ENCODE results near the gene BCL2L1.
"Not testable (repeated sequence)": the region's sequence is repeated elsewhere in the genome, so short reads cannot be mapped to it uniquely, and the experiment has no call there.

The BCL2L1 gene

DNA sequence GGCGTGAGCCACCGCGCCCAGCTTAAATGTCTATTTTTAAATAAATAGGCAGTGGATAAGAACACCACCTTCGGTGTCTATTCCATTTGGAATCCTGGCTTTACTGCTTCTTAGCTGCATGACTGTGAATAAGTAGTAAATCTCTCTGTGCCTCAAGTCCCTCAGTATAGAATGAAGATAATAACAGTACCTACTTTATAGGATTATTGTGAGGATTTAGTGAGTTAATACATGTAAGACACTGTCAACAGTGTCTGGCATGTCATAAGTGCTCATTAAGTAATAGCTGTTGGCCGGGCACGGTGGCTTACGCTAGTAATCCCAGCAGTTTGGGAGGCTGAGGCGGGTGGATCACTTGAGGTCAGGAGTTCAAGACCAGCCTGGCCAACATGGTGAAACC lies 26.6 kb upstream of the BCL2L1 start:
- Histone ChIP-seq H3K4me2 (ENCODE audit: low read length) (no peak overlapping the region), H3K36me3 (ENCODE audit: insufficient read depth, low read length) (peaks cover 13% of the 10 kb centered on the region), H3K4me3 (ENCODE audit: low read length) (no peak overlapping the region), H3K9ac (ENCODE audit: low read depth, low read length) (no peak overlapping the region), H3K9me3 (replicated peaks; ENCODE audit: low read length) (no peaks in the 10 kb centered on the region), H3K27me3 (ENCODE audit: control insufficient read depth, insufficient read depth, low read length) (no peaks in the 10 kb centered on the region), H3K4me1 (ENCODE audit: control insufficient read depth, insufficient read depth, low read length) (peaks cover 40% of the 10 kb centered on the region)

DNA sequence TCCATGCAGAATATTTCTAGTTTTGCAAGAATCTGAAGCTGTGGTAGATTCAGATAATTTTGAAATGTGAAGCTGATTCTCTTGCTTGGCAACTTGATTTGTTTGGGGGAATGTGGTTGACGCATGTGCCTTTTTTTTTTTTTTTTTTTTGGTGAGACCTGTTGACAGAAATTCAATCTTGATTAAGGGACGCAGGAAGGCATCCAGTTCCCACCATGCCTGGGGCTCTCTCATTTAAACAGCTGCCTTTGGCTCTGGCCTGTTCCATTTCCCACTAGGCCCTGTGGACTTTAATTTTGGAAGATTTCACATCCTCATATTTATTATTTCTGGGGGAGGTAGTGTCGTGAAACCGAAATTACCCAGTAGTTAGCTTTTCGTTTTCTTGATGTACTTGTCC lies 25.0 kb upstream of the BCL2L1 start:
- Histone ChIP-seq H3K4me2 (ENCODE audit: low read length) (peak overlapping the region; percentile 71), H3K4me1 (ENCODE audit: control insufficient read depth, insufficient read depth, low read length) (peaks cover 38% of the 10 kb centered on the region), H3K9ac (ENCODE audit: low read depth, low read length) (peak overlapping the region; percentile 79), H3K27me3 (ENCODE audit: control insufficient read depth, insufficient read depth, low read length) (no peaks in the 10 kb centered on the region), H3K36me3 (ENCODE audit: insufficient read depth, low read length) (peaks cover 6% of the 10 kb centered on the region), H3K9me3 (replicated peaks; ENCODE audit: low read length) (no peaks in the 10 kb centered on the region), H3K4me3 (ENCODE audit: low read length) (no peak overlapping the region)

DNA sequence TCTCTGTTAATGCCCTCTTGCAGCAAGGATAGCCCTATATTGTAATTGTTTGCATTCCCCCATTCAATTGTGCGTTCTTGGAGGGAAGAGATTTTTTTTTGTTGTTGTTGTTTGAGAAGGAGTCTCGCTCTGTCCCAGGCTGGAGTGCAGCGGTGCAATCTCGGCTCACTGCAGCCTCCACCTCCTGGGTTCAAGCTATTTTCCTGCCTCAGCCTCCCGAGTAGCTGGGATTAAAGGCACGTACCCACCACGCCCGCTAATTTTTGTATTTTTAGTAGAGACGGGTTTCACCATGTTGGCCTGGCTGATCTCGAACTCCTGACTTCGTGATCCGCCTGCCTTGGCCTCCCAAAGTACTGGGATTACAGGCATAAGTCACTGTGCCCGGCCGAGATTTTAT lies 24.4 kb upstream of the BCL2L1 start:
- not testable (repeated sequence) for H3K36me3 ChIP-seq (ENCODE audit: insufficient read depth, low read length); H3K27me3 ChIP-seq (ENCODE audit: control insufficient read depth, insufficient read depth, low read length); H3K9me3 ChIP-seq (replicated peaks; ENCODE audit: low read length); H3K4me3 ChIP-seq (ENCODE audit: low read length); H3K9ac ChIP-seq (ENCODE audit: low read depth, low read length)
- Histone ChIP-seq H3K4me1 (ENCODE audit: control insufficient read depth, insufficient read depth, low read length) (peaks cover 38% of the 10 kb centered on the region), H3K4me2 (ENCODE audit: low read length) (peak overlapping the region; percentile 71)

DNA sequence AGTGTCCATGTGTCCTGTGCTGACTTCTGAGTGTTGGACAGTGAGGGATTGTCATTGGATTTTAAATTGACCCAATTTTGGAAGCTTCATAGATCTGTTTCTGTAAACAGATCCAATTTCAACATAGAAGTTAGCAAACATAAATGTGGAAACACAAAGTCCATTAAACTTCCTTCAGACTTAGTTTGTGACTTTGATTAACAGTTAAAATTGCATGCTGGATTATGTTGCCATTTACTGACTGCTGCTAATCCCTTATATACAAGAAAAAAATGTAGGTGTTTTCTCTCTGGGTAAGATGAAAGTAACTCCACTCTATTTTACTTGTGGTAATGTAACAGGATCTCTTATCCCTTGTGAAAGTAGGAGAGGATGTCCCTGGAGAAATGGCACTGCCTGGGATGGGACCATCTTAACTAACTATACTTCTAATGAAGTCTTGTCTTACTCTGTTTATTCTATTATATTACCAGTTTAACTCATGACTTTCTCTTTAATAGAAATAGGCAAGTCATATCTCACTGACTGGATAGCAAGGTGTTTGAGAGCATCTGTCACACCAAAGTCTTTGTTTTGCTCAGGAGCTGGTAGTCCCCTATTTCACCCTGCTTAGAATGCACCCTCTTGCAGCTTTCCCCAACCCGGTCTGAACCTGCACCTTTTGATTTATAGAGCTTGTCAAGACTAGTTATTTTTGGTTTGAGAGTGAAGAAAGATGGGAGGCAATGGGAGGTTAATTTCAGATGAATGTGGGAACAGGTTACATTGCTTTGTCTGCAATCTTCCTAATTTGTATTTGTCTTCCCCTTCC lies 23.6 kb upstream of the BCL2L1 start:
- H3K9ac ChIP-seq (ENCODE audit: low read depth, low read length) = no peak overlapping the region
- peaks cover 37% of the 10 kb centered on the region for H3K4me1 ChIP-seq (ENCODE audit: control insufficient read depth, insufficient read depth, low read length)
- no peak overlapping the region for H3K4me3 ChIP-seq (ENCODE audit: low read length)
- H3K36me3 ChIP-seq (ENCODE audit: insufficient read depth, low read length) = peaks cover 6% of the 10 kb centered on the region
- H3K4me2 ChIP-seq (ENCODE audit: low read length) = peak overlapping the region; percentile 37
- H3K9me3 ChIP-seq (replicated peaks; ENCODE audit: low read length) = no peaks in the 10 kb centered on the region
- no peaks in the 10 kb centered on the region for H3K27me3 ChIP-seq (ENCODE audit: control insufficient read depth, insufficient read depth, low read length)

DNA sequence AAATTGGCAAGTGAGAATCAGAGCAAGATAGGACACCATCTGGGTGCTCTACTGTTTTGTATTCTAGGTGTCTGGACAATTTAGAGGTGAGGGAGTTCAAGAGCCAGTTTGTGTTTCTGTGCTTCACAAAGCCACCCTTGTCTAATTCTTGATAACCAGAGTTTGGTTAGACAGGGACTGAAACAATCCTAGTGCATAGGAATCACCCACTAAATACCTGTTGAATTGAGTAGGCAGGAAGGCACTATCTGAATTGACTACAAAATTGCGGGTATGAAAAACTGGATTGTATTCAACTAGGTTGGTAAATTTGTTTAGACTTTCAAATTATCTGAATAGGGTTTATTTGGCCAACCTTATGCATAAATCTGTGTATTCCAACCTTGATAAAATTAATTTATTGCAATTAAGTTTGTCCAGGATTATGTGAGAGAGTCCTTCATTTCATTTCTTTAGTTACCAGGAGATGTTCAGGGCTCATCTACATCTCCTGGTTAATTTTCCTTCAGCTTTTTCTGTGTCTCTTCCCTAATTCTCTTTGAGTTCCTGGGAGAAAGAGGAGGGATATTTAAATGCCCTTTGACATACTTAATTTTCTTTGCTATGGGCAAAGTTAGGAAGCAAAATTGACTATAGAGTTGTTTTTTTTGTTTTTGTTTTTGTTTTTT lies 18.1 kb upstream of the BCL2L1 start:
- peak overlapping the region; percentile 88 for H3K9ac ChIP-seq (ENCODE audit: low read depth, low read length)
- H3K9me3 ChIP-seq (replicated peaks; ENCODE audit: low read length) = no peaks in the 10 kb centered on the region
- no peaks in the 10 kb centered on the region for H3K27me3 ChIP-seq (ENCODE audit: control insufficient read depth, insufficient read depth, low read length)
- peak overlapping the region; percentile 93 for H3K4me2 ChIP-seq (ENCODE audit: low read length)
- peaks cover 22% of the 10 kb centered on the region for H3K4me1 ChIP-seq (ENCODE audit: control insufficient read depth, insufficient read depth, low read length)
- H3K4me3 ChIP-seq (ENCODE audit: low read length) = peak overlapping the region; percentile 97
- H3K36me3 ChIP-seq (ENCODE audit: insufficient read depth, low read length) = peaks cover 5% of the 10 kb centered on the region

DNA sequence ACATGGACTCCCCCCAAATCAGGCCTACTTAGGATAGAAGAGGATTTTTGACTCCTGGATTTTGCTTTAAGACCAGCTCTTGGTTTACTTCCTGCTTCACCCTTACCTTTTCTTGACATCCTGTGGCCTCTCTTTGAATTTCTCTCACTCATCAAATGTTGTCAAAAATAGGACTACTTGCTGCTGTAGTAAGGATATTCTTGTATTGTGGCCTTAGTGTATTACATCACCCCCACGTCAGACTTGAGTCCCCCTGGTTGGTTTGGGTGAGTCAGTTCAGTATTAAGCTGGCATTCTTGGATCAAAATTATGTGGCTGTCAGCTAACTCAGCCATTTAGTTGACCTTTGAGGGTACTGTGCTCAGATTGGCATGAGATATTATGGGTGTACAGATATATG lies 17.5 kb upstream of the BCL2L1 start:
- Histone ChIP-seq H3K4me1 (ENCODE audit: control insufficient read depth, insufficient read depth, low read length) (peaks cover 19% of the 10 kb centered on the region), H3K27me3 (ENCODE audit: control insufficient read depth, insufficient read depth, low read length) (no peaks in the 10 kb centered on the region), H3K4me2 (ENCODE audit: low read length) (peak overlapping the region; percentile 93), H3K9me3 (replicated peaks; ENCODE audit: low read length) (no peaks in the 10 kb centered on the region), H3K9ac (ENCODE audit: low read depth, low read length) (peak overlapping the region; percentile 88), H3K4me3 (ENCODE audit: low read length) (peak overlapping the region; percentile 97), H3K36me3 (ENCODE audit: insufficient read depth, low read length) (no peaks in the 10 kb centered on the region)

DNA sequence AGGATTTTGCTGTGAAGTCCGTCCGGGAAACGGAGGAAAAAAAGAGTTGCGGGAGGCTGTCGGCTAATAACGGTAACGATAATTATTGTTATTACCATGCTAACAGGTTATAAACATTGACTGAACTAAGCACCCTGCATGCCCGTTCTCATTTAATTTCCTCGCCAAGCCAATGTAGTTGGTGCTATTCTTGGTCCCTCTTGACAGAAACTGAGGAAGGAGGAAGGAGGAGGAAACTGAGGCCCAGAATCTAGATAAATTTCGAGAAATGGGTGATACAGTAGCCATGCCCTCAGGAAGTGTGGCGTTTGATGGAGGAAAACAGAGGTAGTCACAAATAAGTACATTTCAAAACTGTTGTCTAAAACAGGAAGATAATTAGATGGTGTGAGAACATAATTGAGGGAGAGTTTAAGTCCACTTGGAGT lies 16.9 kb upstream of the BCL2L1 start:
- Histone ChIP-seq H3K9ac (ENCODE audit: low read depth, low read length) (peak overlapping the region; percentile 88), H3K9me3 (replicated peaks; ENCODE audit: low read length) (no peaks in the 10 kb centered on the region), H3K4me3 (ENCODE audit: low read length) (peak overlapping the region; percentile 97), H3K4me1 (ENCODE audit: control insufficient read depth, insufficient read depth, low read length) (peaks cover 19% of the 10 kb centered on the region), H3K36me3 (ENCODE audit: insufficient read depth, low read length) (no peaks in the 10 kb centered on the region), H3K4me2 (ENCODE audit: low read length) (peak overlapping the region; percentile 93), H3K27me3 (ENCODE audit: control insufficient read depth, insufficient read depth, low read length) (no peaks in the 10 kb centered on the region)

DNA sequence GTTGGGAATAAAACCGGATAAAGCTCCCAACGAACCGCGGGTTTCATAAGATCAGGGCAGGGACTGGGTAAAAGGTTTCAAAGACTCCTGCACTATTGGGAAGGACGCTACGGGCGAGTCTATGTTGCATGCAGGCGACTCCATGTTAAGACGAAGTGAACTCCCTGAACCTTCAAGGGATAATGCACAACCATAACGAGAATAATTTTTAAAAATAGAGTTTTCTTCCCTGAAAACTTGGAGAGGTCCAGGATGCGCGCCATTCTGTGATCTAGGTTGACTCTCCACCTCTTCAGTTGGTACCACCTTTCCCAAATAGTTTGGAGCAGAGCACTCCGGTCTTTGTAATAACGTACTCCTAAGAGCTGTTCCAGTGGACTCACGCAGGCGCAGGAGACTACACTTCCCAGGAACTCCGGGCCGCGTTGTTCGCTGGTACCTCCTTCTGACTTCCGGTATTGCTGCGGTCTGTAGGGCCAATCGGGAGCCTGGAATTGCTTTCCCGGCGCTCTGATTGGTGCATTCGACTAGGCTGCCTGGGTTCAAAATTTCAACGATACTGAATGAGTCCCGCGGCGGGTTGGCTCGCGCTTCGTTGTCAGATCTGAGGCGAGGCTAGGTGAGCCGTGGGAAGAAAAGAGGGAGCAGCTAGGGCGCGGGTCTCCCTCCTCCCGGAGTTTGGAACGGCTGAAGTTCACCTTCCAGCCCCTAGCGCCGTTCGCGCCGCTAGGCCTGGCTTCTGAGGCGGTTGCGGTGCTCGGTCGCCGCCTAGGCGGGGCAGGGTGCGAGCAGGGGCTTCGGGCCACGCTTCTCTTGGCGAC lies 16.3 kb upstream of the BCL2L1 start, which contains the start of gene TPX2:
TSS of gene TPX2 (plus strand) at position 562 of the 821 bp plus-strand sequence. CDS start 18,187 bp downstream, outside the sequence.
- Histone ChIP-seq H3K9ac (ENCODE audit: low read depth, low read length) (peak within 1 kb of the TSS; percentile 88), H3K36me3 (ENCODE audit: insufficient read depth, low read length) (no peaks in the 10 kb centered on the region), H3K27me3 (ENCODE audit: control insufficient read depth, insufficient read depth, low read length) (no peaks in the 10 kb centered on the region), H3K4me1 (ENCODE audit: control insufficient read depth, insufficient read depth, low read length) (peaks cover 19% of the 10 kb centered on the region), H3K4me3 (ENCODE audit: low read length) (peak within 1 kb of the TSS; percentile 97), H3K9me3 (replicated peaks; ENCODE audit: low read length) (no peaks in the 10 kb centered on the region), H3K4me2 (ENCODE audit: low read length) (peak within 1 kb of the TSS; percentile 93)

DNA sequence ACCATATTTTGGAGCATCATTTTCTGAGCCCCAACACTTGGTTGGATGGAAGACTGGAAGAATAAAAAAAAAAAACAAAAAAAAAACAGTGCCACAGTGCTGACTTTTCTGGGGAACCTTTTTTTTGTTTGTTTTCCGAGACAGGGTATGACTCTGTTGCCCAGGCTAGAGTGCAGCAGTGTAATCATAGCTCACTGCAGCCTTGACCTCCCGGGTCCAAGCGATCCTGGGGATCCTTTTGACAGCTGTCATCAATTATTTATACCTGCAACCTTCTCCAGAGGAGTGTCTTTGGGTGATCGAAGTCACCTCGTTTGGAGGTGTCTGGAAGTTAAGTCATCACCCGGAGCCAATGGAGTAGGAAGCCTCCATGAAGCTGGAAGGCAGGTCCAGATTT lies 8.7 kb upstream of the BCL2L1 start:
- Histone ChIP-seq H3K9ac (ENCODE audit: low read depth, low read length) (no peak overlapping the region), H3K4me2 (ENCODE audit: low read length) (peak overlapping the region; percentile 56), H3K4me3 (ENCODE audit: low read length) (peak overlapping the region; percentile 11), H3K9me3 (replicated peaks; ENCODE audit: low read length) (no peaks in the 10 kb centered on the region), H3K36me3 (ENCODE audit: insufficient read depth, low read length) (no peaks in the 10 kb centered on the region), H3K27me3 (ENCODE audit: control insufficient read depth, insufficient read depth, low read length) (no peaks in the 10 kb centered on the region), H3K4me1 (ENCODE audit: control insufficient read depth, insufficient read depth, low read length) (peaks cover 21% of the 10 kb centered on the region)

DNA sequence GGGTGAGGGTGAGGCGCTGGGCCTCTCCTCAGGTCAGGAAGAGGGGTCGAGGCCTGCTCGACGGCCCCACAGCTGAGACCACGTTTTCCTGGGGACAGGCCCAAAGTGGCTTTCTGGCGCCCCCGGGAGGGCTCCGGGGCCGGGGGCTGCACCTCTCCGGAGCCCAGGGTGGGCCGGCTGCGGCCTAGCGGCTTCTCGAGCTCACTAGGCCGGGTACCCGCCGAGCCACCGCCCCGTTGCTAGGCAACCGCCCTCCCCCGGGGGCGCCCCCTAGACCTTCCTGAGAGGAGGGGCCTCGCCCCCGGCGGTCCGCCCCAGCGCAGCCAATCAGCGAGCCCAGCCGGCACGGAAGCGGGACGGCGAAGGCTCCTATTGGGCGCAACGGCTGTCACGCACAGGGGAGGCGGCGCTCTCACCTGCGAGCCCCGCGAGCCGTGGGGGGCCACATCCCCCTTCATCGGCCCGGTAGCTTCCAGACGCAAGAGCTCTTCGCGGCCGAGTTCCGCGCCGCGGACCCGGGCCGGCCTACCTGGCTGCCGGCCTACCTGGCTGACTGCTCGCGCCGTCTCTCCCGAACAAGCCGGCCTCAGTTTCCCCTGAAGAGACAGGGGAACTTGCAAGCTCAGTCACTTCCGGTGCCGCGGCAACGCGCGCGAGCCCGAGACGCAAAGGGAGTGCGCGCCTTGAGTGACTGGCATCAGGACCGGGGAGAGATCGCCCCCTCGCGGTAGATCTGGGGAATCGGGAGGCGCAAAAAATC lies 831 bp upstream of the BCL2L1 start:
- Histone ChIP-seq H3K4me3 (ENCODE audit: low read length) (peak overlapping the region; percentile 94), H3K4me2 (ENCODE audit: low read length) (peak overlapping the region; percentile 99), H3K27me3 (ENCODE audit: control insufficient read depth, insufficient read depth, low read length) (no peaks in the 10 kb centered on the region), H3K9ac (ENCODE audit: low read depth, low read length) (peak overlapping the region; percentile 99), H3K9me3 (replicated peaks; ENCODE audit: low read length) (no peaks in the 10 kb centered on the region), H3K36me3 (ENCODE audit: insufficient read depth, low read length) (peaks cover 36% of the 10 kb centered on the region), H3K4me1 (ENCODE audit: control insufficient read depth, insufficient read depth, low read length) (peaks cover 32% of the 10 kb centered on the region)

DNA sequence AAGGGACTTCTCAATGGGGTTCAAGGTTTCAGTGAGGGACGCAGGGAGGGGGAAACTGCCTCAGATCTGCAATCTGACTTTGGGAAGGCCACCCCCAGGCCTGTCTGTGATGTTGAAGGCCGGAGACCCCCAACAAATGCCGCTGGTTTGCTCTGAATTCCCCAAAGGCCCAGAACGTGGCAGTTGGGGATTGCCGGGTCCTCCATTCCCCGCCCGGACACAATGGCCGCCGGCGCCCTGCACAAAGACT lies 326 bp upstream of the BCL2L1 start:
- Histone ChIP-seq H3K36me3 (ENCODE audit: insufficient read depth, low read length) (peaks cover 39% of the 10 kb centered on the region), H3K4me1 (ENCODE audit: control insufficient read depth, insufficient read depth, low read length) (peaks cover 35% of the 10 kb centered on the region), H3K4me2 (ENCODE audit: low read length) (peak overlapping the region; percentile 99)

More for the DNA sequence above, 326 bp upstream of the BCL2L1 start:
- Histone ChIP-seq H3K9ac (ENCODE audit: low read depth, low read length) (peak overlapping the region; percentile 99), H3K9me3 (replicated peaks; ENCODE audit: low read length) (no peaks in the 10 kb centered on the region), H3K4me3 (ENCODE audit: low read length) (peak overlapping the region; percentile 94), H3K27me3 (ENCODE audit: control insufficient read depth, insufficient read depth, low read length) (no peaks in the 10 kb centered on the region)
